Measurements from ENCODE around the gene LILRB1.

- no peak for TF ChIP-seq CTCF (conservative IDR thresholded peaks at IDR 0.05)
- no peak for TF ChIP-seq ZFX (IDR thresholded peaks at IDR 0.05)
Measured at GRCh38 chr19:54677217-54677616, 46.9 kb downstream of the LILRB1 start.

Data from C4-2B (cell line).